Omental fat pad (tissue), 4 donors: ENCODE measurements around the gene MAB21L3. TPM values are rescaled to one million over a fixed set of nuclear protein-coding genes. Genes with fewer than 3 reads are reported as not detected.

Experiments used
- ATAC-seq: fragments of 150-250 bp; one replicate; pipeline ENCODE4 v1.9.1; 2016; ENCODE audit warnings: mild to moderate bottlenecking, moderate library complexity; ENCODE audit not compliant: low FRiP score
- DNase-seq: peaks from one replicate; pipeline ENCODE4 v3.0.0-alpha.2; 2019; ENCODE audit warnings: low spot score
- total RNA-seq, 4 donors: library from RNA; depleted of rRNA; stranded (reverse); fragments of >200 nt; gene quantifications; one replicate each; pipeline ENCODE4 v1.1.0, GENCODE V29; 2016
- TF ChIP-seq, protein P1 (sequence below), 3 donors: fragments of 450-650 bp; IDR thresholded peaks; one replicate each; pipeline ENCODE4 v1.5.1; 2016 to 2017; ENCODE audit warnings: antibody characterized with exemption in 3 of 3, mild to moderate bottlenecking in 3 of 3, moderate library complexity in 2 of 3

The MAB21L3 gene
- total RNA-seq = 1 to 10 TPM in 1 of 4 donors, under 1 TPM in 2, not detected in 1; 0.19 to 4.6 (median 0.37) TPM

DNA sequence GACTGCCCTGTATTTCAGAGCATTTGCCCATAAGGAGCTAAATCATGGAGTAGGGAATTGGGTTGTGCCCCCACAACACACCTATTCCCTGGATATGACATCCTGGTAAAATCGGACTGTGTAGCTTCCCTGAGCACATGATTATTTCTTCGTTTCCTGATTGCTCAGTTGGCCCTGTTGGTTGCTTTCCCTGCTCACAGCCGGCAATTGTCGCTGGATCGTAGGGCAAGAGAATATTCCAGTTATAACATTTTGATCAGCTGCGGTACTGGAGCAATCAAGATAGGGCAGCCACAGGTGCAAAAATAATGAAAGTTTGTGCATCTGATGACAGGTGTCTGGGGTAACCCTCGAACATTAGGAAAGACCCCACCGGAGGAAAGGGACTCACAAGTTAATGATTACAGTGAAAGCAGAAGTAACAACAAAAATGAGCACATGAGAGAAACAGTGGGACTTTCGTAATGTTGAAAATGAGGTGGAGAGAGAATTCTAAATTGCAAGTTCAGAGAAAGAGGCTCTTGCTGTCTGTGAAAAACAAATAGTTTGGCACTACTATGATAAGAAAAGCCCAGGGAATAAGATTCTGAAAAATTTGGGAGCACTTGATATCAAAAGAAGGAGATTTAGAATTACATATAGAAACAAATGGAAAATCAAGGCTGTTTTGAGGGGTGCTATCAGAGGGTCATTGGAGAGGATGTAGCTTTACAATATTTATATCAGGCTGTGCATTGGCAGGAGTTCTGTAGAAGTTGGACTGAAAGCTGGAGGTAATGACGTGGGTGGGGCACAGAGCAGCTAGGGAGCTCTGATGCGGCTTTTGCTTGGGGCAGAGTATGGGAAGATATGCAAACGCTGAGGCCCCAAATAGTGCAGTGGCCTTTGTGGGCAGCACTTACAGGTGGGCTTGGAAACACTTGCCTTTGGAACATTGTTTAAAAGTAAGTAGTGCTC, at the start of gene MAB21L3:
MAB21L3 (plus strand) TSS at position 833 of the 957 bp plus-strand sequence. CDS start 1,217 bp downstream, outside the sequence.
- ATAC-seq (no peak), DNase-seq (no peak)
- TF ChIP-seq, protein P1, sequence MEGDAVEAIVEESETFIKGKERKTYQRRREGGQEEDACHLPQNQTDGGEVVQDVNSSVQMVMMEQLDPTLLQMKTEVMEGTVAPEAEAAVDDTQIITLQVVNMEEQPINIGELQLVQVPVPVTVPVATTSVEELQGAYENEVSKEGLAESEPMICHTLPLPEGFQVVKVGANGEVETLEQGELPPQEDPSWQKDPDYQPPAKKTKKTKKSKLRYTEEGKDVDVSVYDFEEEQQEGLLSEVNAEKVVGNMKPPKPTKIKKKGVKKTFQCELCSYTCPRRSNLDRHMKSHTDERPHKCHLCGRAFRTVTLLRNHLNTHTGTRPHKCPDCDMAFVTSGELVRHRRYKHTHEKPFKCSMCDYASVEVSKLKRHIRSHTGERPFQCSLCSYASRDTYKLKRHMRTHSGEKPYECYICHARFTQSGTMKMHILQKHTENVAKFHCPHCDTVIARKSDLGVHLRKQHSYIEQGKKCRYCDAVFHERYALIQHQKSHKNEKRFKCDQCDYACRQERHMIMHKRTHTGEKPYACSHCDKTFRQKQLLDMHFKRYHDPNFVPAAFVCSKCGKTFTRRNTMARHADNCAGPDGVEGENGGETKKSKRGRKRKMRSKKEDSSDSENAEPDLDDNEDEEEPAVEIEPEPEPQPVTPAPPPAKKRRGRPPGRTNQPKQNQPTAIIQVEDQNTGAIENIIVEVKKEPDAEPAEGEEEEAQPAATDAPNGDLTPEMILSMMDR (IDR thresholded peaks at IDR 0.05) = no peak

DNA sequence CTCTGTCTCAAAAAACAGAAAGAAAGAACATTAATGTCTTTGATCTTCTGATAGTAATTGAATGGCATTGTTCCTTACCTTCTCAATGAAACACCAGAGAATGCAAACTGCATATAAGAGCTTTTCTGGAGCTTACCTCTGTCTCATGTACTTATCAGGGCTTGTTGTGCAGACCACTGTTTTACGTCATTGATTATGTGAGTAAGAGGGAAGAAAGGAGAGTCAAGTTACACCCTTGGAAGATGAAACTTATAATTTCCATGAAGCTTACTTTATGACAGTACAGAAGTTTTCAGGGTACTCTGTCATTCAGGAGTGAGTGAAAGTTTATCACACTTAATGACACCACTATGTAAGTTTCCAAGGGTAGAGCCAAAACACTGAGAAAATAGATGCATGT, 49.0 kb upstream of the MAB21L3 start:
- no peak for ATAC-seq
- TF ChIP-seq, protein P1 (IDR thresholded peaks at IDR 0.05) = no peak
- DNase-seq = no peak

DNA sequence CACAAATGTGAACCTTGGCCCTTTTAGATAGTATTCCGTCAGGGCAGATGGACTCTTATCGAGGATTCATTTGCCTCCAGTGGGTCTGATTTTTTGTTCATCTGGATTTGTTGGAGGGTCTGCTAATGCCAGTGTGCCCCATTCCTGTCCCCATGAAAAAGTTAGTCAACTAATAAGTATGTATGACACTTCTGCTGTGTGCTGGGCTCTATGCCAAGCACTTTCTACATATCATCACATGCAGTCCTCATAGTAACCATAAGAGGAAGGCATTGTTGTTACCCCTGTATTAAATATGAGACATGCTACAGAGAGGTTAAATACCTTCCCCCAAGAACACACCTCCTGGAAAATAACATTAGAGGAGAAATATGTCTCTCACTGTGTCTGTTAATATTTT, 46.6 kb upstream of the MAB21L3 start:
- DNase-seq = no peak
- TF ChIP-seq, protein P1 (IDR thresholded peaks at IDR 0.05) = no peak
- ATAC-seq = no peak

DNA sequence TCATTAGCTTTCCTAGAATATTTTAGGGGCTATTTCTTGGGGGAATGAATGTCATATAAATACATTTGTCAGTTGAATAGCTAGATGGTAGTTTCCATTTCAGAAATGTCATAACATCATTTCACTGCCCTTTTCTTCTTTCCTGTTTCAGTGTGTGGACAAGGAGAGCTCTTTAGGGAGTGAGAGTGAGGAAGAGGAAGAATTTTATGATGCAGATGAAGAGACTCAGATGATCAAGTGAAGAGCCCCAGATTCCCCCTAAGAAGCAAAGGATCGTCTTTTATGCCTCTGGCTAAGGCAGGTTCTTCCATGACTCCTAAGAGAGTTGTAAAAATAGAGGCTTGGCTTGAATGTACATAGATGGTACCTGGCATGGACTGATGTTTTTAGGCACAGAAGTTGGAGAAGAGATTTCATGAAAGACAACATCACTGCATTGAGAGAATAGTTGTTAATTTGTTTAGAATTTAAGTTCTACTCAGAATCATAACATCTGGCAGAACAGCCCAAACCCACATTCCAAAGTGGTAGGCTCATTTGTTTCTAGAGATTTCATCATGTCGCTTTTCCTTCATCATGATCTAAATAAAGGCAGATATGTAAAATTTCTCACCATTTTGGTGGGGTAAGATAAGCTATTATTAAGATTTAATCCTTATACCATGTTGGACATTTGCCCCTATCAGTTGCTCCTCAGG, 44.2 kb upstream of the MAB21L3 start:
- ATAC-seq (peak; percentile 44), DNase-seq (no peak)
- TF ChIP-seq, protein P1 (IDR thresholded peaks at IDR 0.05) = no peak

DNA sequence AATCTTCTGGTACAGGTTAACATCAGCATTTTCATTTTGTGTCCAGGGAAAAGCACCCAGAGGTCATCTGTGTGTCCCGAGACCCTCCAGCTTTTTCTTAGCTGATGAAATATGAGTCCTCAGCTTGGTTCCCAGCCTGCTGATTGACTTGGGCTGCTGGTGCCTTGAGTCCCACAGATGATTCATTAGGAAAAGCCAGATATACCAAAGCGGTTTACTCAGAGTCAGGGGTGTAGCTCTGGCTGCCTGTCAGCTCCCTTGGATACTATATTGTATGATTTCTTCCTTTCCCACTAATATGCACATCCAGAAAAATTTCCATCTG, 43.7 kb upstream of the MAB21L3 start:
- TF ChIP-seq, protein P1 (IDR thresholded peaks at IDR 0.05) = no peak
- ATAC-seq (peak; percentile 37), DNase-seq (no peak)

- ATAC-seq = no peak
- TF ChIP-seq, protein P1 (IDR thresholded peaks at IDR 0.05) = no peak
- no peak for DNase-seq
Observed at GRCh38 chr1:116075575-116075974, 35.6 kb upstream of the MAB21L3 start.
